ENCODE data around the gene MYL6B. TPM values are rescaled to one million over a fixed set of nuclear protein-coding genes. Genes with fewer than 3 reads are reported as not detected.

MYL6B gene
- total and polyA plus RNA-seq, 2 donors (not counting 3 experiments of a cell fraction or from before 2014, with no cell fraction given), result 135 to 185 TPM

- Histone ChIP-seq H3K4me2 (ENCODE audit: insufficient read depth, low read length) (no peak overlapping the region), H3K27ac (ENCODE audit: insufficient read depth, low read depth, low read length) (no peak overlapping the region), H2AFZ (ENCODE audit: low read depth, low read length) (no peak overlapping the region), H3K4me1 (ENCODE audit: control insufficient read depth, extremely low read depth, insufficient read depth, low read length) (peaks cover 20% of the 10 kb centered on the region), H3K4me3 (replicated peaks in 1 of 3; ENCODE audit: insufficient read depth in 1 of 3, low read depth in 1 of 3, low read length in 3 of 3) (no peak overlapping the region), H3K79me2 (ENCODE audit: control insufficient read depth, insufficient read depth, low read length) (peaks cover 16% of the 10 kb centered on the region), H3K27me3 (ENCODE audit: control insufficient read depth in 2 of 2, insufficient read depth in 2 of 2, low read length in 2 of 2) (no peaks in the 10 kb centered on the region), H3K9me1 (replicated peaks; ENCODE audit: control insufficient read depth, extremely low read depth, insufficient read depth, low read length) (no peaks in the 10 kb centered on the region), H3K36me3 (ENCODE audit: control insufficient read depth in 2 of 2, extremely low read depth in 1 of 2, insufficient read depth in 2 of 2, low read length in 2 of 2) (peaks cover 0 to 7% of the 10 kb centered on the region in 2 experiments), H3K9ac (replicated peaks; ENCODE audit: extremely low read depth, insufficient read depth, low read length) (no peak overlapping the region), H4K20me1 (replicated peaks; ENCODE audit: control insufficient read depth, extremely low read depth, insufficient read depth, low read length) (no peaks in the 10 kb centered on the region), H3K9me3 (replicated peaks; ENCODE audit: control insufficient read depth, insufficient read depth, low read length) (no peaks in the 10 kb centered on the region)
- intact Hi-C loops (cut with micrococcal nuclease) (no loop called here), dilution Hi-C loops (cut with MboI; ENCODE audit: extremely low pct_ligation_motif_present, low sequenced_read_pairs) (no loop called here)
- ChIA-PET POLR2A (no interaction called here), CTCF (interaction anchor here (1.2 to 1.9 kb wide), 2 partner anchors 26 to 28 kb away, joined by 4 to 6 read pairs; partner anchors contain the start of gene ESYT1)
- FAIRE-seq (no peak), DNase-seq (ENCODE audit: low read depth, low spot score) (no peak)
- TF ChIP-seq POLR2A (IDR thresholded peaks at IDR 0.05; ENCODE audit: low read depth, low read length) (no peak), POLR2AphosphoS5 (IDR thresholded peaks at IDR 0.05; ENCODE audit: insufficient read depth, low read depth, low read length) (no peak), GATA2 (IDR thresholded peaks at IDR 0.05; ENCODE audit: insufficient read depth, insufficient read length, low read depth, low read length) (no peak), FOS (IDR thresholded peaks at IDR 0.05; ENCODE audit: borderline replicate concordance, insufficient read depth, low read length) (no peak), JUN (IDR thresholded peaks at IDR 0.05; ENCODE audit: borderline replicate concordance, insufficient read depth, insufficient read length, low read depth) (no peak), EZH2 (IDR thresholded peaks at IDR 0.05; ENCODE audit: borderline replicate concordance, low read depth, low read length, severe bottlenecking) (no peak), MYC (IDR thresholded peaks at IDR 0.05; ENCODE audit: low read depth, low read length) (no peak)
- TF ChIP-seq, protein P1, sequence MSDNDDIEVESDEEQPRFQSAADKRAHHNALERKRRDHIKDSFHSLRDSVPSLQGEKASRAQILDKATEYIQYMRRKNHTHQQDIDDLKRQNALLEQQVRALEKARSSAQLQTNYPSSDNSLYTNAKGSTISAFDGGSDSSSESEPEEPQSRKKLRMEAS (IDR thresholded peaks at IDR 0.05; ENCODE audit: insufficient read depth, insufficient read length), result no peak
- TF ChIP-seq, protein P2, sequence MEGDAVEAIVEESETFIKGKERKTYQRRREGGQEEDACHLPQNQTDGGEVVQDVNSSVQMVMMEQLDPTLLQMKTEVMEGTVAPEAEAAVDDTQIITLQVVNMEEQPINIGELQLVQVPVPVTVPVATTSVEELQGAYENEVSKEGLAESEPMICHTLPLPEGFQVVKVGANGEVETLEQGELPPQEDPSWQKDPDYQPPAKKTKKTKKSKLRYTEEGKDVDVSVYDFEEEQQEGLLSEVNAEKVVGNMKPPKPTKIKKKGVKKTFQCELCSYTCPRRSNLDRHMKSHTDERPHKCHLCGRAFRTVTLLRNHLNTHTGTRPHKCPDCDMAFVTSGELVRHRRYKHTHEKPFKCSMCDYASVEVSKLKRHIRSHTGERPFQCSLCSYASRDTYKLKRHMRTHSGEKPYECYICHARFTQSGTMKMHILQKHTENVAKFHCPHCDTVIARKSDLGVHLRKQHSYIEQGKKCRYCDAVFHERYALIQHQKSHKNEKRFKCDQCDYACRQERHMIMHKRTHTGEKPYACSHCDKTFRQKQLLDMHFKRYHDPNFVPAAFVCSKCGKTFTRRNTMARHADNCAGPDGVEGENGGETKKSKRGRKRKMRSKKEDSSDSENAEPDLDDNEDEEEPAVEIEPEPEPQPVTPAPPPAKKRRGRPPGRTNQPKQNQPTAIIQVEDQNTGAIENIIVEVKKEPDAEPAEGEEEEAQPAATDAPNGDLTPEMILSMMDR (IDR thresholded peaks at IDR 0.05; ENCODE audit: extremely low read depth in 1 of 2, insufficient read depth in 1 of 2, low read depth in 1 of 2, low read length in 2 of 2), result no peak
- BruUV-seq (replicated peaks), result no TSS peak
These were observed 1.9 kb downstream of the MYL6B start for GRCh38 chr12:56154246-56154771.
